SU-DHL-6 (cell line): ENCODE results near the gene KCP.

Experiments
- EZH2phosphoT487 ChIP-seq: fragments of 200-600 bp; sonication (generic), shearing (Covaris generic); conservative IDR thresholded peaks from 2 replicates; pipeline ENCODE4 v1.6.1; 2018; ENCODE audit warnings: mild to moderate bottlenecking, antibody characterized with exemption, low read length, moderate library complexity, mixed read lengths
- TF ChIP-seq, protein P1 (sequence below): fragments of 200-600 bp; sonication (generic); IDR thresholded peaks from one replicate; pipeline ENCODE4 v1.5.1; 2017; ENCODE audit warnings: antibody characterized with exemption, mild to moderate bottlenecking, low read length, moderate library complexity; ENCODE audit not compliant: insufficient read depth, poor library complexity, severe bottlenecking

DNA sequence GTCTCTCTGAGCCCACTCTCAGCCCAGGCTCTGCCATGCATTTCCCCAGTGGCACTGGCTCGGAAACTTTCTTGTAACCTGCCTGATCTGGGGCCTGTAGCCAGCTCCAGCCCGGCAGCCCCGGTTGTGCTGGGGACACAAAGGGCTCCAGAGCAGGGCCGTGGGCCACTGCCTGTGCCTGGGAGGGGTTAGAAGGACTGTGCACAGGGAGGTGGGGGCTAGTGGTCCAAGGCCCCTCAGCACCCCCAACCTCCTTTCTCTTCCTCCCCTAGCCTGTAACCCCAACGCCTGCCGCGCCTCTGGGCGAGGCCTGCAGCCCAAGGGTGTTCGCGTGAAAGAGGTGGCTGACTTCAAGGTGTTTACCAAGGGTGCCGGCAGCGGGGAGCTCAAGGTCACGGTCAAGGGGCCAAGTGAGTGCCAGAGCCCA, 70.7 kb downstream of the KCP start:
- TF ChIP-seq, protein P1, sequence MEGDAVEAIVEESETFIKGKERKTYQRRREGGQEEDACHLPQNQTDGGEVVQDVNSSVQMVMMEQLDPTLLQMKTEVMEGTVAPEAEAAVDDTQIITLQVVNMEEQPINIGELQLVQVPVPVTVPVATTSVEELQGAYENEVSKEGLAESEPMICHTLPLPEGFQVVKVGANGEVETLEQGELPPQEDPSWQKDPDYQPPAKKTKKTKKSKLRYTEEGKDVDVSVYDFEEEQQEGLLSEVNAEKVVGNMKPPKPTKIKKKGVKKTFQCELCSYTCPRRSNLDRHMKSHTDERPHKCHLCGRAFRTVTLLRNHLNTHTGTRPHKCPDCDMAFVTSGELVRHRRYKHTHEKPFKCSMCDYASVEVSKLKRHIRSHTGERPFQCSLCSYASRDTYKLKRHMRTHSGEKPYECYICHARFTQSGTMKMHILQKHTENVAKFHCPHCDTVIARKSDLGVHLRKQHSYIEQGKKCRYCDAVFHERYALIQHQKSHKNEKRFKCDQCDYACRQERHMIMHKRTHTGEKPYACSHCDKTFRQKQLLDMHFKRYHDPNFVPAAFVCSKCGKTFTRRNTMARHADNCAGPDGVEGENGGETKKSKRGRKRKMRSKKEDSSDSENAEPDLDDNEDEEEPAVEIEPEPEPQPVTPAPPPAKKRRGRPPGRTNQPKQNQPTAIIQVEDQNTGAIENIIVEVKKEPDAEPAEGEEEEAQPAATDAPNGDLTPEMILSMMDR, result no peak
- TF ChIP-seq EZH2phosphoT487, result no peak
